K562 (cell line): ENCODE results near the gene PGAM2. TPM values are rescaled to one million over a fixed set of nuclear protein-coding genes. Genes with fewer than 3 reads are reported as not detected.

ENCODE experiments used
- CCAR2 ChIP-seq: fragments of 200-400 bp; formaldehyde crosslinking; IDR thresholded peaks from 2 replicates; pipeline ENCODE4 v1.6.1; 2017; ENCODE audit warnings: mild to moderate bottlenecking, low read depth, low read length
- FOXK2 ChIP-seq, 2 experiments: fragments of 450-650 bp; IDR thresholded peaks in 1 of 2; conservative IDR thresholded peaks in 1 of 2; 2 replicates each; pipeline ENCODE4 v1.6.1; 2016; ENCODE audit warnings: low read depth in 2 of 2, mild to moderate bottlenecking in 1 of 2
- HBP1 ChIP-seq: fragments of 450-650 bp; formaldehyde crosslinking; IDR thresholded peaks from 2 replicates; pipeline ENCODE4 v1.4.0; 2022; ENCODE audit warnings: missing genetic modification characterization
- HOXB6 ChIP-seq: fragments of 250-450 bp; sonication (Bioruptor Pico); IDR thresholded peaks from 2 replicates; pipeline ENCODE4 v1.5.1; 2022; ENCODE audit warnings: mild to moderate bottlenecking, borderline replicate concordance
- KDM2B ChIP-seq: fragments of 250-450 bp; sonication (Bioruptor Pico); IDR thresholded peaks from 2 replicates; pipeline ENCODE4 v1.8.0; 2021; ENCODE audit warnings: mild to moderate bottlenecking, moderate library complexity
- NONO ChIP-seq, 2 experiments: fragments of 200-400 bp in 1 of 2; fragments of 450-650 bp in 1 of 2; formaldehyde crosslinking in 1 of 2; IDR thresholded peaks; 2 replicates each; pipeline ENCODE4 v1.6.1; 2017; ENCODE audit warnings: low read depth in 2 of 2, mild to moderate bottlenecking in 2 of 2, moderate library complexity in 2 of 2, low read length in 1 of 2
- SMAD4 ChIP-seq: fragments of 250-450 bp; sonication (Bioruptor Pico); conservative IDR thresholded peaks from 2 replicates; pipeline ENCODE4 v1.8.0; 2021; ENCODE audit warnings: inconsistent platforms, mild to moderate bottlenecking, moderate library complexity
- SMARCC2 ChIP-seq: fragments of 450-650 bp; IDR thresholded peaks from 2 replicates; pipeline ENCODE4 v1.6.1; 2017; ENCODE audit warnings: antibody characterized with exemption, moderate library complexity, mild to moderate bottlenecking, low read depth
- SMARCE1 ChIP-seq: fragments of 450-650 bp; IDR thresholded peaks from 2 replicates; pipeline ENCODE4 v1.7.1; 2016; ENCODE audit warnings: mild to moderate bottlenecking
- SPI1 ChIP-seq: IDR thresholded peaks from 2 replicates; pipeline ENCODE4 v1.6.1; 2011; ENCODE audit warnings: low read depth, low read length, control low read depth, borderline replicate concordance
- ZNF165 ChIP-seq: fragments of 250-450 bp; sonication (Bioruptor Pico); IDR thresholded peaks from 2 replicates; pipeline ENCODE4 v1.4.0; 2020; ENCODE audit warnings: borderline replicate concordance
- ZNF311 ChIP-seq: fragments of 250-450 bp; sonication (Bioruptor Pico); IDR thresholded peaks from 2 replicates; pipeline ENCODE4 v1.4.0; 2020; ENCODE audit warnings: mild to moderate bottlenecking, moderate library complexity
- ZNF436 ChIP-seq: fragments of 250-450, 450-650 bp; sonication (Bioruptor Pico); formaldehyde crosslinking; IDR thresholded peaks from 2 replicates; pipeline ENCODE4 v1.7.0; 2020; ENCODE audit warnings: mild to moderate bottlenecking
- polyA plus RNA-seq, 8 experiments: library from polyadenylated mRNA; depleted of rRNA in 4 of 8; stranded (reverse) in 5 of 8; unstranded in 3 of 8; fragments of >200 nt; fragmentation: Nextera tagmentation in 2 of 8; fragmentation: Illumina TruSeq in 1 of 8; extraction: Ambion mirVana in 2 of 8; extraction: Trizol in 1 of 8; gene quantifications; 2 replicates each; pipeline versions ENCODE4 v1.2.1 to v1.2.3, GENCODE V29; 2011 to 2014; ENCODE audit warnings: inconsistent platforms in 1 of 8, missing spikeins in 1 of 8
- total RNA-seq, 7 experiments: library from RNA; depleted of rRNA in 6 of 7; stranded (reverse); fragments of >200 nt in 6 of 7; fragmentation: Illumina TruSeq in 2 of 7; extraction: Trizol in 2 of 7; gene quantifications; 2 replicates each; pipeline versions ENCODE4 v1.2.1 to v1.2.3, GENCODE V29; 2011 to 2021; ENCODE audit warnings: low replicate concordance in 1 of 7
- TF ChIP-seq, protein P1 (sequence below): fragments of 450-650 bp; formaldehyde crosslinking; IDR thresholded peaks from 2 replicates; pipeline ENCODE4 v1.4.0; 2020; ENCODE audit warnings: mild to moderate bottlenecking
- TF ChIP-seq, protein P2 (sequence below): IDR thresholded peaks from 2 replicates; pipeline ENCODE4 v1.6.1; 2016; ENCODE audit warnings: missing genetic modification characterization, missing compliant biosample characterization
- TF ChIP-seq, protein P3 (sequence below): sonication (generic); formaldehyde crosslinking; IDR thresholded peaks from 2 replicates; pipeline ENCODE4 v1.8.0; 2022; ENCODE audit warnings: mild to moderate bottlenecking, missing genetic modification reagents

The PGAM2 gene
- total and polyA plus RNA-seq, 9 of the 15 experiments (the other 6 are each of a cell fraction or from before 2014, with no cell fraction given) = not detected

DNA sequence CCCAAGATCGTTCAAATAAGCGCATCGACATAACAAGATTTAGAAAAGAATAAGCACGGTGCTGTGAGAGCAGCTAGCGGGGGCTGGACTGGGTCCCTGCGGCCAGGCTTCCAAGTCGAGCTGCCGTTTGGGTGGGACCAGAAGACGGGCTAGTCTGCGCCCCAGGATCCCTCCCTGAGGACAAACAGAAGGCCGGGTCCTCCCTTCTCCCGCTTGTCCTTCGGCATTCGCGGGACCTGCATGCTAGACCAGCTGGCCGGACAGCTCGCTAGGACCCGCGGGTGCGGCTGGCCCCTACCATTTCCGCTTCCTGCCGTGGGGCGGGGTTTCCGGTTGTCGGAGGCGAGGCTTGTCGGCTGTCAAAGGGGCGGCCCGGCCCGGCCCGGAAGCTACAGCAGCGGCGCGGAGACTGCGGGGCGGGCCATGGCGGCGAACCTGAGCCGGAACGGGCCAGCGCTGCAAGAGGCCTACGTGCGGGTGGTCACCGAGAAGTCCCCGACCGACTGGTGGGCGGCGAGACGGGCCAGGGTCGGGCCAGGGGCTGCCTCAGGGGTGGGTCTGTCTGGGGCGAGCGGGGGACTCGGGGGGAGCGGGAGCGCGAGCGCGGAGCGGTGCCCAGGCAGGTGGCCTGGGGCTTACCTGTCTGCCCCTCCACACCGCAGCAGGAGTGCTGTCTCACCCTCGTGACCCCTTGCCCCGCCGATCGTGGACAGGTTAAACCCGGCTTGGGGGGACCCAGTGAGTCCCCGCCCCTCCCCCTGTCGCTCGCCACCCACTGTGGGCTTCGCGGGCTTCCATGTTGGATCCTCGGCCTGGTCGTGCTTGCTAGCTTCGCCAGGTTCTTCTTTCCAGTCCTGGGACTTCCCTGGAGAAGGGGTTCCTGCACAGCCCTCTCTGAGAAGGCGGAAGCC is 20.8 kb downstream of the PGAM2 start, which contains the start of gene DBNL (continued):
- TF ChIP-seq, protein P1, sequence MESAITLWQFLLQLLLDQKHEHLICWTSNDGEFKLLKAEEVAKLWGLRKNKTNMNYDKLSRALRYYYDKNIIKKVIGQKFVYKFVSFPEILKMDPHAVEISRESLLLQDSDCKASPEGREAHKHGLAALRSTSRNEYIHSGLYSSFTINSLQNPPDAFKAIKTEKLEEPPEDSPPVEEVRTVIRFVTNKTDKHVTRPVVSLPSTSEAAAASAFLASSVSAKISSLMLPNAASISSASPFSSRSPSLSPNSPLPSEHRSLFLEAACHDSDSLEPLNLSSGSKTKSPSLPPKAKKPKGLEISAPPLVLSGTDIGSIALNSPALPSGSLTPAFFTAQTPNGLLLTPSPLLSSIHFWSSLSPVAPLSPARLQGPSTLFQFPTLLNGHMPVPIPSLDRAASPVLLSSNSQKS (CRISPR knock-in tag) = no peak
- TF ChIP-seq NONO (IDR thresholded peaks at IDR 0.05; ENCODE audit: low read depth in 2 of 2, low read length in 1 of 2) (peak in 1 of 2 experiments; percentile 39; a peak in 1 of 4 replicates), SPI1 (peak; percentile 63), ZNF311 (no peak), ZNF436 (CRISPR knock-in tag) (no peak), SMARCE1 (no peak), SMARCC2 (no peak), ZNF165 (CRISPR knock-in tag) (no peak), HOXB6 (no peak), CCAR2 (no peak), HBP1 (no peak), KDM2B (CRISPR knock-in tag) (no peak), SMAD4 (CRISPR knock-in tag) (no peak), FOXK2 (conservative IDR thresholded peaks at IDR 0.05 in 1 of 2, IDR thresholded peaks at IDR 0.05 in 1 of 2; ENCODE audit: low read depth in 2 of 2) (no peak)
- TF ChIP-seq, protein P2, sequence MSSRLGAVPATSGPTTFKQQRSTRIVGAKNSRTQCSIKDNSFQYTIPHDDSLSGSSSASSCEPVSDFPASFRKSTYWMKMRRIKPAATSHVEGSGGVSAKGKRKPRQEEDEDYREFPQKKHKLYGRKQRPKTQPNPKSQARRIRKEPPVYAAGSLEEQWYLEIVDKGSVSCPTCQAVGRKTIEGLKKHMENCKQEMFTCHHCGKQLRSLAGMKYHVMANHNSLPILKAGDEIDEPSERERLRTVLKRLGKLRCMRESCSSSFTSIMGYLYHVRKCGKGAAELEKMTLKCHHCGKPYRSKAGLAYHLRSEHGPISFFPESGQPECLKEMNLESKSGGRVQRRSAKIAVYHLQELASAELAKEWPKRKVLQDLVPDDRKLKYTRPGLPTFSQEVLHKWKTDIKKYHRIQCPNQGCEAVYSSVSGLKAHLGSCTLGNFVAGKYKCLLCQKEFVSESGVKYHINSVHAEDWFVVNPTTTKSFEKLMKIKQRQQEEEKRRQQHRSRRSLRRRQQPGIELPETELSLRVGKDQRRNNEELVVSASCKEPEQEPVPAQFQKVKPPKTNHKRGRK (tag) = no peak
- TF ChIP-seq, protein P3, sequence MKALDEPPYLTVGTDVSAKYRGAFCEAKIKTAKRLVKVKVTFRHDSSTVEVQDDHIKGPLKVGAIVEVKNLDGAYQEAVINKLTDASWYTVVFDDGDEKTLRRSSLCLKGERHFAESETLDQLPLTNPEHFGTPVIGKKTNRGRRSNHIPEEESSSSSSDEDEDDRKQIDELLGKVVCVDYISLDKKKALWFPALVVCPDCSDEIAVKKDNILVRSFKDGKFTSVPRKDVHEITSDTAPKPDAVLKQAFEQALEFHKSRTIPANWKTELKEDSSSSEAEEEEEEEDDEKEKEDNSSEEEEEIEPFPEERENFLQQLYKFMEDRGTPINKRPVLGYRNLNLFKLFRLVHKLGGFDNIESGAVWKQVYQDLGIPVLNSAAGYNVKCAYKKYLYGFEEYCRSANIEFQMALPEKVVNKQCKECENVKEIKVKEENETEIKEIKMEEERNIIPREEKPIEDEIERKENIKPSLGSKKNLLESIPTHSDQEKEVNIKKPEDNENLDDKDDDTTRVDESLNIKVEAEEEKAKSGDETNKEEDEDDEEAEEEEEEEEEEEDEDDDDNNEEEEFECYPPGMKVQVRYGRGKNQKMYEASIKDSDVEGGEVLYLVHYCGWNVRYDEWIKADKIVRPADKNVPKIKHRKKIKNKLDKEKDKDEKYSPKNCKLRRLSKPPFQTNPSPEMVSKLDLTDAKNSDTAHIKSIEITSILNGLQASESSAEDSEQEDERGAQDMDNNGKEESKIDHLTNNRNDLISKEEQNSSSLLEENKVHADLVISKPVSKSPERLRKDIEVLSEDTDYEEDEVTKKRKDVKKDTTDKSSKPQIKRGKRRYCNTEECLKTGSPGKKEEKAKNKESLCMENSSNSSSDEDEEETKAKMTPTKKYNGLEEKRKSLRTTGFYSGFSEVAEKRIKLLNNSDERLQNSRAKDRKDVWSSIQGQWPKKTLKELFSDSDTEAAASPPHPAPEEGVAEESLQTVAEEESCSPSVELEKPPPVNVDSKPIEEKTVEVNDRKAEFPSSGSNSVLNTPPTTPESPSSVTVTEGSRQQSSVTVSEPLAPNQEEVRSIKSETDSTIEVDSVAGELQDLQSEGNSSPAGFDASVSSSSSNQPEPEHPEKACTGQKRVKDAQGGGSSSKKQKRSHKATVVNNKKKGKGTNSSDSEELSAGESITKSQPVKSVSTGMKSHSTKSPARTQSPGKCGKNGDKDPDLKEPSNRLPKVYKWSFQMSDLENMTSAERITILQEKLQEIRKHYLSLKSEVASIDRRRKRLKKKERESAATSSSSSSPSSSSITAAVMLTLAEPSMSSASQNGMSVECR (CRISPR knock-in tag) = peak; percentile 90
